Measurements from ENCODE around the gene ADA.

ADA gene

DNA sequence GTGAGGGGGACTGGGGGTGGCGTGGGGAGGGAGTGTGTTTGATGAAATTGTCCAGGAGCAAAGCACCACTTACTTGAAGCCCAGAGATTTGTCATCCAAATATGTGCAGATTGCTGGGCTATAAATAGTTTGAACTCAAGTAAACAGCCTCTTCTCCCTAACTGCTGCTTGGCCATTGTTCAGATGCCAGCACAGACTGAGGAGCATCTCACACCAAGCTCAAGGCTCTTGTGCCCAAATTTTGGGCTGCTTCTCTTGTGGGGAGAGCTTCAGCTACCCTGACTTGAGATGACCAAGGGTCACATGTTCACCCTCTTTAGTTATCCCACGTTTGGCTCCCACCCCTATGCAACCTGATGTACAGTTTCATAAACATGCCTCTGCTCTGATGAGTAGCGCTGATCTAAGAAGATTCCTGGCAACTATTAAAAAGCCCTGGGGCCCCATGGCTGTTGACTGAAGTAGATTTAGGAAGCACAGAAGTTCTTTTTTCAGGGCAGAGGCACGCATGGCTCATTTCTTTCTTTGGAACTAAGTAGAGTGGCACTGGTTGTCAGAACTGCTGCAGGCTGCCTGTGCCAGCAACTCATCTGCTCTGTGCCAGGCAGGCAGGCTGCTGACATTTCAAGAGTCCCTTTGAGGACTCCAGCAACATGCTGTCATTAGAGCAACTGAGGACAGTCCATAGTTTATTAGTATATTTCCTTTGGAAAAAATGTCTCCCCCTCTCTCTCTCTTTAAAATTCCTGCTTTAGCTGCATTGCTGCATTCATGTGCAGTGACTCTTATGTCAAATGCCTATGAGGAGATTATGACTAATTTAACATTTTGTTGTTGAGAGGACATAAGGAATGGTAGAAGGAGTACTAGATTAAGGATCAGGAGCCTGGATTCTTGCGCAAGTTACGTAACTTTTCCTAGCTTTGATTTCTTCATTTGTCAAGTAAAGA, 78.7 kb downstream of the ADA start:
- TF ChIP-seq SPI1 (IDR thresholded peaks at IDR 0.05; ENCODE audit: borderline replicate concordance, low read depth) (no peak), GABPA (IDR thresholded peaks at IDR 0.05; ENCODE audit: low read depth) (no peak), CTCF (IDR thresholded peaks at IDR 0.05; ENCODE audit: insufficient read depth, low read length) (no peak), POLR2AphosphoS5 (IDR thresholded peaks at IDR 0.05; ENCODE audit: low read depth) (no peak)
- TF ChIP-seq, protein P1, sequence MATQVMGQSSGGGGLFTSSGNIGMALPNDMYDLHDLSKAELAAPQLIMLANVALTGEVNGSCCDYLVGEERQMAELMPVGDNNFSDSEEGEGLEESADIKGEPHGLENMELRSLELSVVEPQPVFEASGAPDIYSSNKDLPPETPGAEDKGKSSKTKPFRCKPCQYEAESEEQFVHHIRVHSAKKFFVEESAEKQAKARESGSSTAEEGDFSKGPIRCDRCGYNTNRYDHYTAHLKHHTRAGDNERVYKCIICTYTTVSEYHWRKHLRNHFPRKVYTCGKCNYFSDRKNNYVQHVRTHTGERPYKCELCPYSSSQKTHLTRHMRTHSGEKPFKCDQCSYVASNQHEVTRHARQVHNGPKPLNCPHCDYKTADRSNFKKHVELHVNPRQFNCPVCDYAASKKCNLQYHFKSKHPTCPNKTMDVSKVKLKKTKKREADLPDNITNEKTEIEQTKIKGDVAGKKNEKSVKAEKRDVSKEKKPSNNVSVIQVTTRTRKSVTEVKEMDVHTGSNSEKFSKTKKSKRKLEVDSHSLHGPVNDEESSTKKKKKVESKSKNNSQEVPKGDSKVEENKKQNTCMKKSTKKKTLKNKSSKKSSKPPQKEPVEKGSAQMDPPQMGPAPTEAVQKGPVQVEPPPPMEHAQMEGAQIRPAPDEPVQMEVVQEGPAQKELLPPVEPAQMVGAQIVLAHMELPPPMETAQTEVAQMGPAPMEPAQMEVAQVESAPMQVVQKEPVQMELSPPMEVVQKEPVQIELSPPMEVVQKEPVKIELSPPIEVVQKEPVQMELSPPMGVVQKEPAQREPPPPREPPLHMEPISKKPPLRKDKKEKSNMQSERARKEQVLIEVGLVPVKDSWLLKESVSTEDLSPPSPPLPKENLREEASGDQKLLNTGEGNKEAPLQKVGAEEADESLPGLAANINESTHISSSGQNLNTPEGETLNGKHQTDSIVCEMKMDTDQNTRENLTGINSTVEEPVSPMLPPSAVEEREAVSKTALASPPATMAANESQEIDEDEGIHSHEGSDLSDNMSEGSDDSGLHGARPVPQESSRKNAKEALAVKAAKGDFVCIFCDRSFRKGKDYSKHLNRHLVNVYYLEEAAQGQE (IDR thresholded peaks at IDR 0.05; ENCODE audit: insufficient replicate concordance, low read depth), result no peak
- Histone ChIP-seq H3K27me3 (ENCODE audit: insufficient read depth, poor library complexity, severe bottlenecking) (no peaks in the 10 kb centered on the region), H3K27ac (replicated peaks) (no peak overlapping the region), H3K4me3 (replicated peaks; ENCODE audit: insufficient read depth, low read length) (no peak overlapping the region)
- no peak for DNase-seq (ENCODE audit: low read depth in 1 of 2, low spot score in 1 of 2)

- H3K27me3 ChIP-seq (ENCODE audit: insufficient read depth, poor library complexity, severe bottlenecking), result no peaks in the 10 kb centered on the region
- DNase-seq (ENCODE audit: low read depth in 1 of 2, low spot score in 1 of 2), result no peak
- H3K27ac ChIP-seq (replicated peaks), result no peak overlapping the region
- TF ChIP-seq POLR2AphosphoS5 (IDR thresholded peaks at IDR 0.05; ENCODE audit: low read depth) (no peak), GABPA (IDR thresholded peaks at IDR 0.05; ENCODE audit: low read depth) (no peak), SPI1 (IDR thresholded peaks at IDR 0.05; ENCODE audit: borderline replicate concordance, low read depth) (no peak), CTCF (IDR thresholded peaks at IDR 0.05; ENCODE audit: insufficient read depth, low read length) (no peak)
- TF ChIP-seq, protein P1 (IDR thresholded peaks at IDR 0.05; ENCODE audit: insufficient replicate concordance, low read depth), result no peak
- no peak overlapping the region for H3K4me3 ChIP-seq (replicated peaks; ENCODE audit: insufficient read depth, low read length)
These were observed 80.0 kb downstream of the ADA start for GRCh38 chr20:44571362-44571988.

DNA sequence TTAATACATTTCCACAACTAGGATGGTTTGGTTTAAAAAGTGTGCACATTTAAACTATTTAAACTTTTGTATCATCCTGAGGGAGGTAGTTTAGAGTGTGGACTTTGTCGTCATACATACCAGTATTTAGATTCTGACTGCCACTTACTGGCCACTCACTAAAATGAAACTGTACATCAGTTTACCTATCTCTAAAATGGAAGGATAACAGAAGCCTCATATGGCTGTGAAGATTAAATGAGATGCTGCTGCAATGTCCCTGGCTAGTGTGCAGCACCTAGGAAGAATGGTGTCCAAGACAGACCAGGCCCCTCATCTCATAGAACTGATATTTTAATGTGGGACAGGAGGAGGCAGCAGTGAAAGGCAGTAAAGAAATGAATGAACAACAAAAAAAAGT, 81.1 kb downstream of the ADA start:
- H3K27me3 ChIP-seq (ENCODE audit: insufficient read depth, poor library complexity, severe bottlenecking), result no peaks in the 10 kb centered on the region
- TF ChIP-seq, protein P1 (IDR thresholded peaks at IDR 0.05; ENCODE audit: insufficient replicate concordance, low read depth), result no peak
- TF ChIP-seq GABPA (IDR thresholded peaks at IDR 0.05; ENCODE audit: low read depth), result no peak
- no peak overlapping the region for H3K4me3 ChIP-seq (replicated peaks; ENCODE audit: insufficient read depth, low read length)
- no peak overlapping the region for H3K27ac ChIP-seq (replicated peaks)
- no peak for DNase-seq (ENCODE audit: low read depth in 1 of 2, low spot score in 1 of 2)
